Fibroblast of skin of left quadriceps (primary cell): ENCODE data around the gene KIAA1328.
"Not testable (repeated sequence)": the region's sequence is repeated elsewhere in the genome, so short reads cannot be mapped to it uniquely, and the experiment has no call there.

Source experiments
- DNase-seq, 2 experiments: peaks; one replicate each; pipeline ENCODE4 v3.0.0-alpha.2; 2013; ENCODE audit warnings: low read depth in 2 of 2

Gene KIAA1328

DNA sequence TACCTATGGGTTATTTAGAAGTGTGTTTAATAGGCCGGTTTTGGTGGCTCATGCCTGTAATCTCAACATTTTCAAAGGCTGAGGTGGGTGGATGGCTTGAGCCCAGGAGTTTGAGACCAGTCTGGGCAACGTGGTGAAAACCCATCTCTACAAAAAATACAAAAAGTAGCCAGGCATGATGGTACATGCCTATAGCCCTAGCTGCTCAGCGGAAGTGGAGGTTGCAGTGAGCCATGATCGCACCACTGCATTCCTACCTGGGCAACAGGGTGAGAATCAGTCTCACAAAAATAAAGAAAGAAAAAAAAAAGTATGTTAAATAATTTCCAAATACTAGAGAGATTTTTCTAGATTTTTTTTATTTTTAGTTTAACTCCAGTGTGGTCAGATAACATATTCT is 316.0 kb downstream of the KIAA1328 start:
- no peak for DNase-seq

DNA sequence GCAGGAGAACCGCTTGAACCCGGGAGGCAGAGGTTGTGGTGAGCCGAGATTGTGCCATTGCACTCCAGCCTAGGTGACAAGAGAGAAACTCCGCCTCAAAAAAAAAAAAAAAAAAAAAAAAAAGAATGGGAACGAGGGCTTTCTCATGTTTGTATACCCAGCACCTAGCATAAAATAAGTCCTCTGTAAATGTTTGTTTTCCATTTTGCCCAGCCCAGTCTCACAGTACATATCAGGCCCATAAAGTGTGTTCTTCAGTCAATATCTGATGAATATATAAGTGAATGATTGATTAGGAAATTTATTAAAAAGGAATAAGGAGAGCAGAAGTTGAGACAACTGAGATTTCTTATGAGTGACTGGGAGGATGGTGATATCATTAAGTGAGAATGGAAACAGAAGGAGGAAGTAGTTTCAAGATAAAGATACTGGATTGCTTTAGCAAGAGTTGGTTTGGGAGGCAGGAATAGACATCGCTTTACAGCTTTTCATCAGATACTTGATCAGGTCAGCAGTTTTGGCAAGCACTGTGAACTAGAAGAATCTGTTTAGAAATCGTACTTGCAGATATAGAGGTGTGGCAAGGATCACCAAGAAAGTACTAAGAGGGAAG is 327.5 kb downstream of the KIAA1328 start:
- DNase-seq, result no peak

DNA sequence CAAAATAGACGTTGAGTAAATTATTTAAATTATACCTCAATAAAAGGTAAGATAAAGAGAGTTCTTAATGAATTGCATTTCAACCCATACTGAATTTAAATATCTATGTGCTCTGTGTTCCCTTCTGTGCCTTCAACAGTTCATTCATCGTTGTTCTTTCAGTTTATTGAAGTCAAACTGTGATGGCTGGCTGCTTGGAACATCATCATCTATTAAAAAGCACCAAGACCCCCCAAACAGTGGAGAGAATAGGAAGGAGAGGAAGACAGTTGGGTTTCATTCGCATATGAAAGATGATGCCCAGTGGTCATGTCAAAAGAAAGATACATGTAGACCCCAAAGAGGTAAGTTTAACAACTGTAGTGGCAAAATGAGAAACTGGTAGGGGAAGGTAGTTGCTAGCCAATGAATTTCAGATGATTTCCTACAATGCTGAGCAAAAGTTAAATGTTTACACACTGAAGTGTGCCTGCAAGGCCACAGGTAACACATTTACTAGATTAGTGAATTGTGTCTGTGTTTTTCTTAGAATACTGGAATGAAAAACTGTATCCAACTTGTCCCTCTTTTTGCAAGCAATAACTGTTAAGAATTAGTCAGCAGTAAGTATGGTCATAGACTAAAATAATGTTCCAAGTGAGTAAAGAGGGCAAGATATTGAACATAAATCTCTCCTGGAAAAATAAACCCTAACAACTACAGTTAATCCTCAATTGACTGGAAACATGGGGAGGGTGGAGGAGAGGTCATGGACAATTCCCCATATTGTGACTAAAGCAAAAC is 331.3 kb downstream of the KIAA1328 start:
- DNase-seq, result no peak

DNA sequence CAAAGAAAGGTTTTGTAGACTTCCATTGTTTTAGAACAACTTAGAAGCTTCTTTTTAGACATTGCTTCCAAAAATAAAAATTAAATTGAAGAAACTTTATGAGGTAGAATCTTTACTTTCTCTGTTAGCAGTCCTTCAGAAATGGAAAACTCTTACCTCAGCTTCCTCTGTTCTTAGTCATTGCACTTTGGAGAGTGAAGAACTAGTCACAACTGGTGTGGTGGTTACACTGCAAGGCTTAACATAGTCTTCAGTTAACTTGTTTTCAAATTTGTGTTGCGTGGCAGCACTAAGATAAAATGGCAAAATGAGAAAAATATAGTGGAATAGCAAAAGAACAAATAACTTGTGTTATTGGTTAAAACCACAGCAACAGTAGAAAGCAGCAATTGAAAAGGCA is 332.6 kb downstream of the KIAA1328 start:
- no peak for DNase-seq

- no peak for DNase-seq
Observed at GRCh38 chr18:37162551-37162950, 333.6 kb downstream of the KIAA1328 start.

DNA sequence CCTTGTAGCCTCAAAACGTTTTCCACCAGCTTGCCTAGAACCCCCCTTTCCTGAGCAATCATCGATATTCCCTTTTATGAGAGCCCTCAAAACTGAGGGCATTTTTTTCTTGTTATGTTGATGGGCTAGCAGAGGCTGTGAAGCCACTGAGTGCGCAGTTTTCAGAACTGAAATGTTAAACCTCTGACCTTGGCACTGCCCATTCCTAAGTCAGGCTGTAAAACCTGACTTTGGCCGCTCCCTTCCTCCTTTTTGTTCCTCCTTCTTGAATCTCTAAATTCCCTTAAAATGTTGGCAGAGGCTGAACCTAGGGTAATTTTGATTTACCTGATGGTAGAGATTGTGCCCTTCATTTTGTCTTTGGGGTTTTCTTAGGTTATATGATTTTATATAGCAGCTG is 334.2 kb downstream of the KIAA1328 start:
- no peak for DNase-seq

- no peak for DNase-seq
Observed at GRCh38 chr18:37166491-37166890, 337.6 kb downstream of the KIAA1328 start.

- not testable (repeated sequence) for DNase-seq
Observed at GRCh38 chr18:37166966-37167365, 338.0 kb downstream of the KIAA1328 start.

DNA sequence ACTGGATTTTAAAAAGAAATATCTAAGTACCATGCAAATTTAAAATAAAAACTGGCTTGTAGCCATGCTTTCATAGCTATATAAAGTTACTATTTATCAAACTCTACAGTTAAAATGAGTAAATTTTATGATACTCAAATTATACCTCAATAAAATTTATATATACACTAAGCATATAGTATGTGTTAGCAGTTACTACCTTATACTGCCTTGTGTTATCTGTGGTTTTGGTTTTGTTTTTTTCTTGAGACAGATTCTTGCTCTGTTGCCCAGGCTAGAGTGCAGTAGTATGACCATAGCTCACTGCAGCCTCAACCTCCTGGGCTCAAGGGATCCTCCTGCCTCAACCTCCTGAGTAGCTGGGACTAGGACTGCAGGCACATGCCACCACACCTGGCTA is 342.1 kb downstream of the KIAA1328 start:
- DNase-seq, result no peak

- DNase-seq, result no peak
Observed at GRCh38 chr18:37173384-37173783, 344.5 kb downstream of the KIAA1328 start.

DNA sequence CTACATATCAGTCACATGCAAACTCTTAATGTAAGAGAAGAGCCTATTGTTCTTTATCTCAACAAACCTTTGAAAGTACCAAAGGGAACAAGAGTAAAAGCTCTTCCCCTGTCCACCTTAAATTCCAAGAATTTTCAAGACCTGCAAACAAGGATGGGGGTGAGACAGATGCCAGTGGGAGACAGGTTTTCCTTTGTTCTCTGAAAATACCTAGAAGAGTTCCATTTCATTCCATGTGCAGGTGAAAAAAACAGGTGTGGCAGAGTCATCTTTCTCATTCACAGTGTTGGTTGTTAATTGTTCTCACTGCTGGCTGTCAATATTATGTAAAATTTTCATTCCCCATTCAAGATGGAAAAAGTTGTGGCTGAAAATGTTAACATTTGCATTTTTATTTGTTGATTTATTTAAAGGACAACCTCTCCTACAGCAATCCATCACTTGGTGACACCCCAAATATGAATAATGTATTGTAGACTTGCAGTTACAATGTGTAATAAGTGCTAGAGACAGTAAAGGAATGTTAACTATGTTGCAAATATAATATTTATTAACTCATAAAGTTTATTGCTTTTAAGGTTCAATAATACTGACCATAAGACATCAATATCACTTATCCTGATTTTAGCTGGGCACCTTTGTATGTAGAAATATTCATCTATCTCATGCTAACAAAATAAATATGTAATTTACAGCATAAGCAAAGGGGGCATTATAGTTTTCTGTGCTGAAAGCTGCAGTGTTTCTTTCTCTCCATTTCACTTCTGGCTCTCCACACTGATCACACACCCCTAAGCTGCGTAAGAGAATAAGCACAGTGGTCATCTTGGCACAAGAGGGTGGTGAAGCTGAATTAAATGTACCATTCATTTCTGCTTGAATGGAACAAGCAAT is 347.0 kb downstream of the KIAA1328 start:
- no peak for DNase-seq

DNA sequence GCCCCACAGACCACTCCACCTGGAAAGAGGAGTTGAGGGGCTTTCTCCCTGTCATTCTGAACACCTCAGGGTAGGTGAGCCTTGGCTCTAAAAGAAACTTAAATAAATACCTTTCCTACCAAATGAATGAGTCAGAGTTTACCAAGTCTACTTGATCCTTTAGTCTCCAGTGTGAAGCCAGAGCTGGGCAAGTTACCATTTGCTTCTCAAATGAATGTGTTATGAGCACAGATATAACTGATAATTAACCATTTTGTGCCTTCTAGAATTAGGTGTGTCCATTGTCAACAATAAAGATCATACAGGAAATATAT is 347.7 kb downstream of the KIAA1328 start:
- no peak for DNase-seq

GRCh38 chr18:37179384-37179783 is 350.5 kb downstream of the KIAA1328 start:
- DNase-seq, result no peak

- no peak for DNase-seq
Observed at GRCh38 chr18:37180086-37180485, 351.2 kb downstream of the KIAA1328 start.

DNA sequence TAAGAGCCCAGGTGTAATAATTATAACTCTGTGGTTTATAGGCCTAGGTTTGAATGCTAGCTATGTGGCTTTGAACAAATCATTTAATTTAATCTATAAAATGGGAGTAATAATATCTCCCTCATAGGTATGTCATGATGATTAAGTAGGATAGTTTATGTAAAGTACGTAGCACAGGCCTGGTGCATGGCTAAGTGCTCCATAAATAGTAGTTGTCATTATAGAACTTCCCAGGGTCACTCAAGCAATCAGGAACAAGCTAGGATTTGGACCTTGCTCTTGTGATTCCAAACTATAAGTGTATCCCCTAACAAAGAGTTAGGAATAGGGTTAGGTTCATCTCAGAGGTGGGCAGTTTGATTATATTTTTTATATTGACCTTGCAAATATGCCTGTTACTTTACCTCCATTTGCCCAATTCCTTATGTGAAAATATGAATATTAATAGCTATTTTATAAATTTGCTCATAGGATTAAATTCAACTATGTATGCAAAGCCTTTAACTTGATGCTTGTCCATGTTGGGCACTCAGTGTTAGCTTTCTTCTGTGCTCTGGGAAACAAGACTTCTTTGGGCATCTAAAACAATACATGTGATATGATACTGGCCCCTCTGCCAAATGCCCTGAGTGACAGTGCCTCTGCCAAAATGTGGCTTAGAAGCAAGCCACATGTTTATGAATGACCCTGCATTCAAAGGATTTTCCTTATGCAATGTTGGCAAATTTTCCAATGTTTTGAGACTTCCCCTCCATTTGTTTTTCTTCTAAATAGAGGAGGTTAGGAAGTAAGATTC is 353.6 kb downstream of the KIAA1328 start:
- no peak for DNase-seq

DNA sequence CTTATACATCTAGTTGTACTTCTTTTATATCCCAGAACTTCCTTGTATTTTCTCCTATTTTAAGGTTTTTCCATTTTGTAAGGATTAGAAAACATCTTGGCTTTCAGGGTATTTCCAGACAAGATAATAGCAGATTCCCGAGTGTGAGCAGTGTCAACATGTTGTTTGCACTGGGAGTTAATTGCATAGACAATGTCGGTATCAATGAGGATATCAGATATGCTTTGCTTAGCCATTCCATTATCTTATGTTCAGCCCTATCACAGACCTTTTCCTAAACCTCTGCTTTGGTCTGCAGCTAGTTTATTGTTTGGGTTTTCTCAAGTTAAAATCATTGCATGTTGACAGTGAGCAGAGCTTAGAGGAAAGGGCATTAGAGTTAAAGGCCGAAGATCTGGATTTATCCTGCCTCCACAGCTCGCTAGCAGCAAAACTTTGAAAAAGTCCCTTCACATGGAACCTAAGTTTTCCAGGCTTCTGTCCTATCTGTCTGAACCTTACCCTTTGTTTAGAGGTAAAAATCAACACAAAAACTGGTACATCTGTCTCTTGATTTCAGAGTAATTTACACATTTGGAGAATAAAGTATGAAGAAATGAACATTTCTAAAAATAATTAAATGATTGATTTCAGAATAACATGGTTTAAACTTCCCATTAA is 355.4 kb downstream of the KIAA1328 start:
- no peak for DNase-seq

DNA sequence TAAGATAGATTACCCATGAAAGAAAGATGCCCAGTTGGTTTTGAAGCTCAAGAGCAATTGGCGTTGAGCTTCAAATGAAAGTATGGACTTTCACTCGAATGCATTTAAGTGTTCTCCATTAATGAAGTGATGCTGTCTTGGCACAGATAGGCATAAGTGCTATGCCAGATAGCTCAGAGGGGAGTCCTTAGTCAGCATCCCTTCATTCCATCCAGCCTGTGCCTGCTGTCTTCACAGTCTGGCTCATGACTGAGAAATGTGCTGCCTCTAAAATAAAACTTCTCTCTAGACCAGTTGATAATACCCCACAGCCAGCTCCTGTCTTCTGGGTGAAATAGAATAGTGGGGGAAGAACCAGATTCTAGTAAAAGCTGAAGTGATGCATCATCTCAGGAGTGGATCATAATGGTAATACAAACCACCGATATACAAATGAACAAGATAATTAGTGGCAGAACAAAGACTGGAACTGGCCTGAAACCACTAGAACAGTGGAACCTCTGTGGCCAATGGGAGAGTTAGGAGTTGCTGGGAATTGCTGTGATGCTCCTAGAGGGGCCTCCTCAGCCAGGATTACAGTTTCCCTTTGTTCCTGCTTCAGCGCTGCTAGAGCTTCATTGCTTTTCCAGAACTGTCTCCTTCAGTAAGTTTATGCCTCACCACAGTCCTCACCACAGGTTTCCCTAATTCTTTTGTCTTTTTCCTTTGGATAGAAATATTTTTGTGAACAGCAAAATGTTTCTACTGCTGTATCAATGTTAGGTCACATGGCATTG is 359.3 kb downstream of the KIAA1328 start:
- no peak for DNase-seq

DNA sequence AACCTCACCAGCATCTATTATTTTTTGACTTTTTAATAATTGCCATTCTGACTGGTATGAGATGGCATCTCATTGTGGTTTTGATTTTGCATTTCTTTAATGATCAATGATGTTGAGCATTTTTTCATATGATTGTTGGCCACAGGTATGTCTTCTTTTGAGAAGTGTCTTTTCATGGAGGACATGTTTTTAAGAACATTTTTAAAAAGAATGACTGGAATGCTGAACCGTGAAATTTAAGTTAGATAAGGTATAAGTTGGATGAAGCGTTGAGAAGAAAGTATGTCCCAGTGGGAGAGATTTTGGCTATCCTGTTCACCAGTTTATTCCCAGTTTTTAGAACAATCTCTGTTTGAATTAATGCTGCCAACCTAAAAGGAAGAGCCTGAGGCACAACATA is 370.8 kb downstream of the KIAA1328 start:
- DNase-seq, result no peak

DNA sequence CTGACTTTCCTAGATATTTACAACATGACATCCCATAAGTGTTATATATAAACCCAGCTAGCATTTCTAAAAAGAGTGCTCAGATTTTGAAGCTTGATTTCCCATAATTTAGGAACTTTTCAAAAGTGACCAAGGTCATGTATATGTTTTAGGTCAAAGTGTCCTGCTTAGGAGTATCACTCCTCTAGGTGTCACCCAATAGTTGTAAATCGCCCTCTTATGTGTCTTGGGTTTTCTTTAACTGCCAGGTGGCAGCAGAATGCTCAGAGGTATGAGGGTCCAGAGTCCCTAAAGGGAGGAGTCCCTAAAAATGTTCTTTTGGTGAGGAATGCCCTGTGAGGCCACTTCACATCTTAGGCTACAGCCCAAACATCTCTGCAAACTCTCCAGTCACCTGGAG is 378.4 kb downstream of the KIAA1328 start:
- DNase-seq, result no peak

DNA sequence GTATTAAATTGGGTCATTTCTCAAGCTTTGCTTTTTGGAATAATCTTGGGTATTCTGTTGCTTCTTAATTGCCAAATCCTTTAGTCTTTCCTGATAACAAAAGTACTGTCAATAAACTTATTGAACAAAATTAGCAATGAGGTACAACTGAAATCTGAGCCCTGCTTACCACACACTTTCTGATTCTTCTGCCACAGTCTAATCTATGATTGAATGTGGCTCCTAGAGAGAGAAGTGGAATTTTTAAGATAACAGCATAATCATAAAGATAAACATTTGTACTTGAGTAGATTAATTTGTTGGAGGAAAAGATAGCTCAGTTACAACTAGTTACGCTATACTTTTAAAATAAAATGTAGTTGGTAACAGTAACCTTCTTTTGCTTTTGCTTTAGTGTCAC is 381.9 kb downstream of the KIAA1328 start:
- no peak for DNase-seq
